NT2/D1 (cell line): Measurements from ENCODE around the gene EIF4G3.

ENCODE experiments used
- SUZ12 ChIP-seq: IDR thresholded peaks from 2 replicates; pipeline ENCODE4 v1.6.1; 2011; ENCODE audit not compliant: insufficient read length, insufficient read depth; ENCODE audit errors: extremely low read depth
- ZNF274 ChIP-seq: IDR thresholded peaks from 2 replicates; pipeline ENCODE4 v1.6.1; 2011; ENCODE audit warnings: mild to moderate bottlenecking, low read depth, low read length

DNA sequence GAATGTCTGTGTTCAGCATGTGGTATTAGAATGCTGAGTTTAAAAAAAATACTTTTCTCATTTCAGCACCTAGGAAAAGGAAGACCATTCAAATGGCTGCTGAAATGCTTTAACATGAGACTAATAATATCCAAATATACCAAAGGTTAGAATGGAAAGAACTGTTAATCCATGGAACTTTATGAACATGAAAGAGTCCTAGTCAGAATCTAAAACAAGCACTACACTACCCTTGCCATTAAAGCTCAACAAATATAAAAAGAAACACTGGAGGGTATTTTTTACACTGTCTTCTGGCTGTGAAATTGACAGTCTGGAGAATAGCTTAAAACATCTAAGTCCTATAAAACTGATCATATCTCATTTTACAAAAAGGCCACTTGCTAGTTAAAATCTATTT lies 276.6 kb downstream of the EIF4G3 start:
- no peak for TF ChIP-seq SUZ12
- no peak for TF ChIP-seq ZNF274
